Tibial nerve (tissue), 4 donors: ENCODE data around the gene SHOX.

Experiments
- EP300 ChIP-seq, 2 donors: sonication (generic); formaldehyde crosslinking; IDR thresholded peaks; one replicate each; pipeline ENCODE4 v1.6.1; 2017; ENCODE audit warnings: antibody characterized with exemption in 2 of 2, mild to moderate bottlenecking in 1 of 2
- POLR2A ChIP-seq, 2 donors: fragments of 450-650 bp; IDR thresholded peaks; one replicate each; pipeline ENCODE4 v1.6.1; 2017; ENCODE audit warnings: antibody characterized with exemption in 2 of 2, mild to moderate bottlenecking in 2 of 2, moderate library complexity in 2 of 2
- TF ChIP-seq, protein P1 (sequence below), 5 experiments: fragments of 200-600 bp in 3 of 5; fragments of 450-650 bp in 2 of 5; sonication (generic) in 3 of 5; IDR thresholded peaks; one replicate each; pipeline ENCODE4 v1.5.1; 2016 to 2019; ENCODE audit warnings: antibody characterized with exemption in 5 of 5, mild to moderate bottlenecking in 3 of 5, moderate library complexity in 2 of 5

- TF ChIP-seq, protein P1, sequence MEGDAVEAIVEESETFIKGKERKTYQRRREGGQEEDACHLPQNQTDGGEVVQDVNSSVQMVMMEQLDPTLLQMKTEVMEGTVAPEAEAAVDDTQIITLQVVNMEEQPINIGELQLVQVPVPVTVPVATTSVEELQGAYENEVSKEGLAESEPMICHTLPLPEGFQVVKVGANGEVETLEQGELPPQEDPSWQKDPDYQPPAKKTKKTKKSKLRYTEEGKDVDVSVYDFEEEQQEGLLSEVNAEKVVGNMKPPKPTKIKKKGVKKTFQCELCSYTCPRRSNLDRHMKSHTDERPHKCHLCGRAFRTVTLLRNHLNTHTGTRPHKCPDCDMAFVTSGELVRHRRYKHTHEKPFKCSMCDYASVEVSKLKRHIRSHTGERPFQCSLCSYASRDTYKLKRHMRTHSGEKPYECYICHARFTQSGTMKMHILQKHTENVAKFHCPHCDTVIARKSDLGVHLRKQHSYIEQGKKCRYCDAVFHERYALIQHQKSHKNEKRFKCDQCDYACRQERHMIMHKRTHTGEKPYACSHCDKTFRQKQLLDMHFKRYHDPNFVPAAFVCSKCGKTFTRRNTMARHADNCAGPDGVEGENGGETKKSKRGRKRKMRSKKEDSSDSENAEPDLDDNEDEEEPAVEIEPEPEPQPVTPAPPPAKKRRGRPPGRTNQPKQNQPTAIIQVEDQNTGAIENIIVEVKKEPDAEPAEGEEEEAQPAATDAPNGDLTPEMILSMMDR (IDR thresholded peaks at IDR 0.05), result no peak
- TF ChIP-seq POLR2A (IDR thresholded peaks at IDR 0.05) (no peak), EP300 (IDR thresholded peaks at IDR 0.05) (no peak)
Measured at GRCh38 chrX:672931-673330, 42.3 kb downstream of the SHOX start.
